Astrocyte of the spinal cord (primary cell): Measurements from ENCODE around the gene CLCN2.

Source experiments
- DNase-seq: peaks from one replicate; pipeline ENCODE4 v3.0.0; 2011; ENCODE audit warnings: low read depth, low spot score
- H3K4me3 ChIP-seq: 2 replicates; pipeline ENCODE4 v1.5.1; 2011; ENCODE audit warnings: low read depth, mild to moderate bottlenecking, low read length, moderate library complexity
- CTCF ChIP-seq: IDR thresholded peaks from 2 replicates; pipeline ENCODE4 v1.5.1; 2012; ENCODE audit warnings: low read depth, mild to moderate bottlenecking, low read length, inconsistent platforms
- in situ Hi-C: cut with HindIII; loops from 2 replicates; pipeline ENCODE4 v1.10.0; 2017; ENCODE audit warnings: low sequenced_read_pairs

CLCN2 gene

GRCh38 chr3:184386047-184386806, 24.8 kb upstream of the CLCN2 start:
- DNase-seq: no peak
- in situ Hi-C loops: no loop called here
- no peak for TF ChIP-seq CTCF
- no peak overlapping the region for H3K4me3 ChIP-seq

DNA sequence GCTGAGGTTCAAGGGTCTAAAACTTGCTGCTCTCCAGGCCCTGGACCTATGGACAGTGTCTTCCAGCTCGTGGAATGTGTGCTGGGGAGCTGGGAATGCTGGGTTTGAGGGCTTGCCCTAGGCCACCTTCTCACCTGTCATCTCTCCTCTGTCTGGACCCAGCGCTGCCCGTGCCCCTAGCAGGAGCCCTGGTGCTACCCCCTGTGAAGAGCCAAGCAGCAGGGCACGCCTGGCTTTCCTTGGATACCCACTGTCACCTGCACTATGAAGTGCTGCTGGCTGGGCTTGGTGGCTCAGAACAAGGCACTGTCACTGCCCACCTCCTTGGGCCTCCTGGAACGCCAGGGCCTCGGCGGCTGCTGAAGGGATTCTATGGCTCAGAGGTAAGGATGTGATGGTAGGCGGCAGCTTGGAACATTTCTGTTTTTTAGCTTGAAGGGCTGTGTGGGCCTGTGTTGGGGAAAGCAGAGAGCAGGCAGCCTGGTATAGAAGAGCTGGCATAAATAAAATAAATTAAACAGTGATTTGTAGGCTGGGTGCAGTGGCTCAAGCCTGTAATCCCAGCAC, 23.5 kb upstream of the CLCN2 start:
- no peak for TF ChIP-seq CTCF
- in situ Hi-C loops: no loop called here
- DNase-seq: no peak
- H3K4me3 ChIP-seq: no peak overlapping the region

GRCh38 chr3:184384342-184384741, 22.9 kb upstream of the CLCN2 start:
- DNase-seq: no peak
- in situ Hi-C loops: no loop called here
- TF ChIP-seq CTCF: no peak
- H3K4me3 ChIP-seq: no peak overlapping the region

DNA sequence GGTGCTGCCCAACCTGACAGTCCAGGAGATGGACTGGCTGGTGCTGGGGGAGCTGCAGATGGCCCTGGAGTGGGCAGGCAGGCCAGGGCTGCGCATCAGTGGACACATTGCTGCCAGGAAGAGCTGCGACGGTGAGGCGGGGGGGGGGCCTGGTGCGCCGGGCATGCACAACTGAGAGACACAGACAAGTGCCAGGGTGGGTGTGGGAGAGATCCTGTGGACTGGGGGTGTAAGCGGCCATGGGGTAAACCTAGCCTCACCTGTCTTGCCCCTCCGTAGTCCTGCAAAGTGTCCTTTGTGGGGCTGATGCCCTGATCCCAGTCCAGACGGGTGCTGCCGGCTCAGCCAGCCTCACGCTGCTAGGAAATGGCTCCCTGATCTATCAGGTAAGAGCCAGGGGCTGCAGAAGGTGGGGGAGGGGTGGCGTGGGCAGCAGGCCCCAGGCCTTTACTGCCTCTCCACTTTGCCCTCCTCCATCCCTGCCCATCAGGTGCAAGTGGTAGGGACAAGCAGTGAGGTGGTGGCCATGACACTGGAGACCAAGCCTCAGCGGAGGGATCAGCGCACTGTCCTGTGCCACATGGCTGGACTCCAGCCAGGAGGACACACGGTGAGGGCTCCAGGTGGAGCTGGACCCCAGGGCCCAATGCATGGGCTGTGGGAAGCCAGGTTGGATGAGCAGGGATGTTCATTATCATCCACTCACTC, 21.8 kb upstream of the CLCN2 start:
- in situ Hi-C loops: no loop called here
- no peak for TF ChIP-seq CTCF
- DNase-seq: no peak
- H3K4me3 ChIP-seq: no peak overlapping the region

DNA sequence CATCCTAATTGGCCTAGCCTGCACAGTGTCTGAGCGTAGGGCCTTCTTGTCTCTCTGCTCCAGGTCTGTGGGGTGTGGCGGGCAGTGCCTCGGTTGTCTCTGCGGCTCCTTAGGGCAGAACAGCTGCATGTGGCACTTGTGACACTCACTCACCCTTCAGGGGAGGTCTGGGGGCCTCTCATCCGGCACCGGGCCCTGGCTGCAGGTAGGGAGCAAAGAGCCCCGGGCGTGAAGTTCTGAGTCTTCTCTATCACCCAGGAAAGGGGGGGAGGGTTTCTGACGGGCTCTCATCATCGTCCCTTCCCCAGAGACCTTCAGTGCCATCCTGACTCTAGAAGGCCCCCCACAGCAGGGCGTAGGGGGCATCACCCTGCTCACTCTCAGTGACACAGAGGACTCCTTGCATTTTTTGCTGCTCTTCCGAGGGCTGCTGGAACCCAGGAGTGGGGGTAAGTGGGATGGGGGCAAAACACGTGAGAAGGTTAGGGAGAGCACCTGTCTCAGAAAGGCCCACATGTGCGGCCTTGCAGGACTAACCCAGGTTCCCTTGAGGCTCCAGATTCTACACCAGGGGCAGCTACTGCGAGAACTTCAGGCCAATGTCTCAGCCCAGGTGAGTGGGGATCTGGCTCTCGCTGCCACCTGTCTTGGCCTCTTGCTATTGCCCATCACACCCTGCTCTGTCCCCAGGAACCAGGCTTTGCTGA, 21.1 kb upstream of the CLCN2 start:
- TF ChIP-seq CTCF: no peak
- no peak for DNase-seq
- no peak overlapping the region for H3K4me3 ChIP-seq
- in situ Hi-C loops: no loop called here

DNA sequence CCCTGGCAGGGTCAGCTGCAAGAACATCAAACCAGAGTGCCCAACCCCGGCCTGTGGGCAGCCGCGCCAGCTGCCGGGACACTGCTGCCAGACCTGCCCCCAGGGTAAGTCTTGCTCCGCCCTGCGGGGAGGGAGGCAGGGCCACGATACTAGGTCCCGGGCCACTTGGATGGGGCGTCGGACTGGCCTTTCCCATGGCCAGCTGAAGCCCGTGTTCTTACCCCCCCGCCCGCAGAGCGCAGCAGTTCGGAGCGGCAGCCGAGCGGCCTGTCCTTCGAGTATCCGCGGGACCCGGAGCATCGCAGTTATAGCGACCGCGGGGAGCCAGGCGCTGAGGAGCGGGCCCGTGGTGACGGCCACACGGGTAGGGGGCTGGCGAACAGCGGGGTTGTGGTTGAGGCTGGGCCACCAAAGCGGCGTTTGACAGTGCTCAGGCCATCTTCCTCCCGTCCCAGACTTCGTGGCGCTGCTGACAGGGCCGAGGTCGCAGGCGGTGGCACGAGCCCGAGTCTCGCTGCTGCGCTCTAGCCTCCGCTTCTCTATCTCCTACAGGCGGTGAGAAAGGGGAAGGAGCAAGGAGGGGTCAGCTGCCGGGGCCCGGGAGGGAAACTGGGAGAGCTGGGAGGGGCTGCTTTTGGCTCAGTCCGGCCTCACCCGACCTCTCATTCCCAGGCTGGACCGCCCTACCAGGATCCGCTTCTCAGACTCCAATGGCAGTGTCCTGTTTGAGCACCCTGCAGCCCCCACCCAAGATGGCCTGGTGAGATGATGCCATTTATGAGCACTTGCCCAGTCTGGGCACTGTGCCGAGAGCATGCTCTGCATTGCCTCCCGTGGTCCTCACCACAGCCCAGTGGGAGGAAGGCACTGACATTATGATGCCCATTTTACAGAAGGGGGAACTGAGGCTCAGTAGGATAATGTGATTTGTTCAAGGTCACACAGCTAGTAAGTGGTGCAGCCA, 20.1 kb upstream of the CLCN2 start:
- no peak for DNase-seq
- H3K4me3 ChIP-seq: no peak overlapping the region
- in situ Hi-C loops: no loop called here
- TF ChIP-seq CTCF: no peak
